Suprapubic skin (tissue), 4 donors: ENCODE results near the gene LCORL. TPM values are rescaled to one million over a fixed set of nuclear protein-coding genes. Genes with fewer than 3 reads are reported as not detected.
"Not testable (repeated sequence)": the region's sequence is repeated elsewhere in the genome, so short reads cannot be mapped to it uniquely, and the experiment has no call there.

Experiments
- DNase-seq, 2 donors: peaks; one replicate each; pipeline ENCODE4 v3.0.0-alpha.2; 2019; ENCODE audit warnings: low spot score in 2 of 2
- H3K27ac ChIP-seq: fragments of 200-600 bp; sonication (generic); one replicate; pipeline ENCODE4 v1.5.1; 2019
- H3K27me3 ChIP-seq: fragments of 200-600 bp; sonication (generic); one replicate; pipeline ENCODE4 v1.5.1; 2019
- H3K36me3 ChIP-seq: fragments of 200-600 bp; sonication (generic); one replicate; pipeline ENCODE4 v1.5.1; 2019
- H3K4me1 ChIP-seq: fragments of 200-600 bp; sonication (generic); one replicate; pipeline ENCODE4 v1.5.1; 2019
- H3K4me3 ChIP-seq: fragments of 200-600 bp; sonication (generic); one replicate; pipeline ENCODE4 v1.5.1; 2019; ENCODE audit warnings: mild to moderate bottlenecking
- H3K9me3 ChIP-seq: fragments of 200-600 bp; sonication (generic); one replicate; pipeline ENCODE4 v1.5.1; 2019
- EP300 ChIP-seq: sonication (generic); formaldehyde crosslinking; IDR thresholded peaks from one replicate; pipeline ENCODE4 v1.6.1; 2017; ENCODE audit warnings: antibody characterized with exemption
- POLR2A ChIP-seq, 2 donors: fragments of 450-650 bp; IDR thresholded peaks; one replicate each; pipeline ENCODE4 v1.6.1; 2017; ENCODE audit warnings: antibody characterized with exemption in 2 of 2, mild to moderate bottlenecking in 2 of 2, moderate library complexity in 2 of 2
- POLR2AphosphoS5 ChIP-seq, 3 donors: sonication (generic); formaldehyde crosslinking; IDR thresholded peaks; one replicate each; pipeline ENCODE4 v1.6.1; 2017; ENCODE audit warnings: antibody characterized with exemption in 3 of 3
- WGBS: methylation state at CpG from one replicate; pipeline ENCODE4 v1.1.5; 2018; 5-methylcytosine and 5-hydroxymethylcytosine counted together
- total RNA-seq, 4 donors: library from RNA; depleted of rRNA; stranded (reverse); fragments of >200 nt; gene quantifications; one replicate each; pipeline ENCODE4 v1.1.0, GENCODE V29; 2016
- TF ChIP-seq, protein P1 (sequence below), 2 donors: fragments of 200-600 bp in 1 of 2; fragments of 450-650 bp in 1 of 2; sonication (generic) in 1 of 2; IDR thresholded peaks; one replicate each; pipeline ENCODE4 v1.5.1; 2016 to 2019; ENCODE audit warnings: antibody characterized with exemption in 2 of 2, mild to moderate bottlenecking in 1 of 2, moderate library complexity in 1 of 2

LCORL gene
- total RNA-seq, 4 donors from 2014 or later: 14.9 to 26.4 (median 19.6) TPM

- Histone ChIP-seq H3K4me3 (no peak overlapping the region), H3K9me3 (no peaks in the 10 kb centered on the region), H3K27ac (no peak overlapping the region), H3K36me3 (no peaks in the 10 kb centered on the region), H3K27me3 (no peaks in the 10 kb centered on the region), H3K4me1 (no peaks in the 10 kb centered on the region)
- DNase-seq: no peak
- 62% methylated on average over 2 of the region's 2 CpGs for WGBS
- TF ChIP-seq POLR2A (IDR thresholded peaks at IDR 0.05) (no peak), POLR2AphosphoS5 (IDR thresholded peaks at IDR 0.05) (no peak), EP300 (no peak)
- TF ChIP-seq, protein P1, sequence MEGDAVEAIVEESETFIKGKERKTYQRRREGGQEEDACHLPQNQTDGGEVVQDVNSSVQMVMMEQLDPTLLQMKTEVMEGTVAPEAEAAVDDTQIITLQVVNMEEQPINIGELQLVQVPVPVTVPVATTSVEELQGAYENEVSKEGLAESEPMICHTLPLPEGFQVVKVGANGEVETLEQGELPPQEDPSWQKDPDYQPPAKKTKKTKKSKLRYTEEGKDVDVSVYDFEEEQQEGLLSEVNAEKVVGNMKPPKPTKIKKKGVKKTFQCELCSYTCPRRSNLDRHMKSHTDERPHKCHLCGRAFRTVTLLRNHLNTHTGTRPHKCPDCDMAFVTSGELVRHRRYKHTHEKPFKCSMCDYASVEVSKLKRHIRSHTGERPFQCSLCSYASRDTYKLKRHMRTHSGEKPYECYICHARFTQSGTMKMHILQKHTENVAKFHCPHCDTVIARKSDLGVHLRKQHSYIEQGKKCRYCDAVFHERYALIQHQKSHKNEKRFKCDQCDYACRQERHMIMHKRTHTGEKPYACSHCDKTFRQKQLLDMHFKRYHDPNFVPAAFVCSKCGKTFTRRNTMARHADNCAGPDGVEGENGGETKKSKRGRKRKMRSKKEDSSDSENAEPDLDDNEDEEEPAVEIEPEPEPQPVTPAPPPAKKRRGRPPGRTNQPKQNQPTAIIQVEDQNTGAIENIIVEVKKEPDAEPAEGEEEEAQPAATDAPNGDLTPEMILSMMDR (IDR thresholded peaks at IDR 0.05): no peak
Observed at GRCh38 chr4:18042754-18043153, 21.2 kb upstream of the LCORL start.

DNA sequence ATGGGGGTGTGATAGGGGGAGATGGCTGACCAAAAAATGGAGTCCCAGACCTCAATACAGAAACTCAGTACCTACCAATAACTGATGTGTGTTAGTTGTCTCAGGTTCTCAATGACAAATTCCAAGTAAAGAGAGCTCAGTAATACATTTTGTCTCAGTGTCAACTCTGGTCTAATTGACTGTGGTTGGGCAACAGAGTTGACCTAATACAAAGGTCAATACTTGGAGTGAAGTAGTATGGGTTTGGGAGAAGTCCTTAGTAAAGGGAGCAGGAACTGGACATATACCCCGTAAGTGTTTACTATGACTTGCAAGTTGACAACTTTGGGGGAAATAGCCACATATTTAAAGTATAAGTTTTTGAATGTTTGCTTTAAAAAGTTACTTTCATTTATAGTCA is 20.5 kb upstream of the LCORL start:
- no peak for TF ChIP-seq POLR2A (IDR thresholded peaks at IDR 0.05)
- TF ChIP-seq, protein P1 (IDR thresholded peaks at IDR 0.05): no peak
- no peak for TF ChIP-seq EP300
- TF ChIP-seq POLR2AphosphoS5 (IDR thresholded peaks at IDR 0.05): no peak
- Histone ChIP-seq H3K9me3 (no peaks in the 10 kb centered on the region), H3K27ac (no peak overlapping the region), H3K27me3 (no peaks in the 10 kb centered on the region), H3K4me3 (no peak overlapping the region), H3K4me1 (no peaks in the 10 kb centered on the region), H3K36me3 (no peaks in the 10 kb centered on the region)
- WGBS: 95% methylated on average over 1 of the region's 1 CpG
- no peak for DNase-seq

DNA sequence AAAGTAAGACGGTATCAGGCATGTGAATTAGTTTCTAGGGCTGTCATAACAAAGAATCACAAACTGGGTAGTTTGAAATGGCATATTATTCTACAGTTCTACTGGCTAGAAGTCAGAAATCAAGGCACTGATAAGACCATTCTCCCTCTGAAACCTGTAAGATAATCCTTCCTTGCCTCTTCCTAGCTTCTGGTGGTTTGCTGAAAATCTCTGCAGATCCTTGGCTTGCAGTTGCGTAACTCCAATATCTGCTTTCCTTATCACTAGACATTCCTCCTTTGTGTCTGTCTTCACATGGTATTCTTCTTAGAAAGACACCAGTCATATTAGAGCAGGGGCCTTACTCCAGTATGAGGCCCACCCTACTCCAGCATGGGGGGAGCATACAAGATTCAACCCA is 19.6 kb upstream of the LCORL start:
- H3K4me1 ChIP-seq: no peaks in the 10 kb centered on the region
- H3K36me3 ChIP-seq: no peaks in the 10 kb centered on the region
- no peak overlapping the region for H3K4me3 ChIP-seq
- H3K27me3 ChIP-seq: no peaks in the 10 kb centered on the region
- H3K27ac ChIP-seq: no peak overlapping the region
- TF ChIP-seq POLR2A (IDR thresholded peaks at IDR 0.05) (no peak), EP300 (no peak), POLR2AphosphoS5 (IDR thresholded peaks at IDR 0.05) (no peak)
- TF ChIP-seq, protein P1 (IDR thresholded peaks at IDR 0.05): no peak
- H3K9me3 ChIP-seq: no peaks in the 10 kb centered on the region
- 95% methylated on average over 2 of the region's 2 CpGs for WGBS
- DNase-seq: no peak

DNA sequence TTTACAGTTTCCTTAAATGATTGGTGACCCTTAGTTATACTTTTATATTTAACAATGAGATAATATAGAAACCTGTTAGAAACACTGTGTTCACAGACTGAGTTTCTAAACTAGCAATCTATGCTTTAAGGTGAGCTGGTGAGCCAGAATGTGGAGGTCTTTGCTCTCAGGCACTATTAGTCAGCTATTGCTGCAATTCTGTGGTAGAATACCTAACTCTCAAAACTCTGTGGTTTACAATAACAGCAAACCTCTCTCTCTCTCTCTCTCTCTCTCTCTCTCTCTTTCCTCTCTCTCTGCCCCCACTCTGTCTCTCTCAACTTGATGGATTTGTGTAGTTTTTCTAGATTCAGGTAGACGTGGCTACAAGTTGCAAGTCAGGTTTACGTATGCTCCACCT is 17.6 kb upstream of the LCORL start:
- Histone ChIP-seq H3K36me3 (no peaks in the 10 kb centered on the region), H3K27me3 (no peaks in the 10 kb centered on the region), H3K9me3 (no peaks in the 10 kb centered on the region), H3K4me3 (no peak overlapping the region), H3K4me1 (no peaks in the 10 kb centered on the region), H3K27ac (no peak overlapping the region)
- no peak for TF ChIP-seq POLR2A (IDR thresholded peaks at IDR 0.05)
- DNase-seq: no peak
- 74% methylated on average over 2 of the region's 2 CpGs for WGBS

DNA sequence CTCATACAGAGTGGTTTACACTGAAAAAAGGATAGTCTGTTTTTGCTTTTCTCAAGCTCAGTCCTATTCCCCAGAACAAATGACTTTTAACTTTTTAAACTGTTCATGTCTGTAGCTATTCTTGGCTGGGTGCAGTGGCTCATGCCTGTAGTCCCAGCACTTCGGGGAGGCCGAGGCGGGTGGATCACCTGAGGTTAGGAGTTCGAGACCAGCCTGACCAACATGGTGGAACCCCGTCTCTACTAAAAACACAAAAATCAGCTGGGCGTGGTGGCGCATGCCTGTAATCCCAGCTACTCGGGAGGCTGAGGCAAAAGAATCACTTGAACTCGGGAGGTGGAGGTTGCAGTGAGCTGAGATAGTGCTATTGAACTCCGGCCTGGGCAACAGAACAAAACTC is 14.8 kb upstream of the LCORL start:
- not testable (repeated sequence) for H3K27me3 ChIP-seq, H3K4me3 ChIP-seq, H3K4me1 ChIP-seq, DNase-seq, H3K36me3 ChIP-seq, H3K27ac ChIP-seq, H3K9me3 ChIP-seq
- 87% methylated on average over 10 of the region's 10 CpGs for WGBS

DNA sequence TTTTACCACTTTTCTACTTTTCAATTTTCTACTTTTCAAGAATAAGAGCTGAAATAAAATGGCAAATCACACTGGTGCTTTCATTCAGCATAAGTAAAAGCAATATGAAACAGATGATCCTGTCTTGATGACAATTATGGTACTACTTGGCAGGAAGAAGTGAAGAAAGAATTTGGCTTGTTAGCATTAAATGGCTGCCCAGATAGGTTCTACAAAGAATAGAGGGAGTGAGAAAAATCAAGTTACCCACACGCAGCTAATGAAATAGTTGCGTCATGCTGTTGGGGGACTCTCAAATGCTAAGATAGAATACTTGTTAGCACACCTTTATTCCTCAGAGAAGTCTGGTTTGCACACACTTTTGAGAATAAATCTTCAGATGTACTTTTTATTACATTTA is 12.5 kb upstream of the LCORL start:
- DNase-seq: no peak
- TF ChIP-seq, protein P1 (IDR thresholded peaks at IDR 0.05): no peak
- TF ChIP-seq EP300 (no peak), POLR2A (IDR thresholded peaks at IDR 0.05) (no peak), POLR2AphosphoS5 (IDR thresholded peaks at IDR 0.05) (no peak)
- no peaks in the 10 kb centered on the region for H3K27me3 ChIP-seq
- H3K9me3 ChIP-seq: no peaks in the 10 kb centered on the region
- H3K27ac ChIP-seq: no peak overlapping the region
- WGBS: 33% methylated on average over 2 of the region's 2 CpGs
- H3K4me1 ChIP-seq: peaks cover 7% of the 10 kb centered on the region
- no peak overlapping the region for H3K4me3 ChIP-seq
- no peaks in the 10 kb centered on the region for H3K36me3 ChIP-seq
